Measurements from ENCODE around the gene CALHM5. TPM values are rescaled to one million over a fixed set of nuclear protein-coding genes. Genes with fewer than 3 reads are reported as not detected.

CALHM5 gene
- total RNA-seq, 1 experiment from 2014 or later: 0.05 TPM

- H3K4me3 Mint-ChIP-seq (ENCODE audit: low read depth, unreplicated experiment): no peak overlapping the region
- no peaks in the 10 kb centered on the region for H3K36me3 Mint-ChIP-seq (ENCODE audit: insufficient read depth, unreplicated experiment)
- peaks cover 44% of the 10 kb centered on the region for H3K27me3 Mint-ChIP-seq (ENCODE audit: unreplicated experiment)
- peak; percentile 70 for DNase-seq
- BruUV-seq (replicated peaks): no TSS peak
- H3K9me3 Mint-ChIP-seq (ENCODE audit: low read depth, unreplicated experiment): no peaks in the 10 kb centered on the region
- no peak overlapping the region for H3K27ac Mint-ChIP-seq (ENCODE audit: unreplicated experiment)
- CTCF ChIA-PET: interaction anchor here (0.7 to 2.1 kb wide), 8 partner anchors 10 to 293 kb away, joined by 3 to 15 read pairs (median 4); partner anchors contain the start of genes CALHM5 and RWDD1
- TF ChIP-seq CTCF (IDR thresholded peaks at IDR 0.05; ENCODE audit: unreplicated experiment): peak; percentile 78
- intact Hi-C loops (cut with micrococcal nuclease; ENCODE audit: unreplicated experiment): loop anchor here (1.0 to 5.0 kb wide), 4 partner anchors 25 to 344 kb away; no protein-coding TSS in a partner anchor
- peaks cover 23% of the 10 kb centered on the region for H3K4me1 Mint-ChIP-seq (ENCODE audit: low read depth, unreplicated experiment)
These were observed 50.1 kb downstream of the CALHM5 start for GRCh38 chr6:116561377-116562018.

GRCh38 chr6:116562019-116562403 is 50.6 kb downstream of the CALHM5 start:
- CTCF ChIA-PET: interaction anchor here (1.3 to 1.9 kb wide), 3 partner anchors 9 to 293 kb away, joined by 3 to 7 read pairs (median 4); partner anchors contain the start of gene RWDD1
- TF ChIP-seq CTCF (IDR thresholded peaks at IDR 0.05; ENCODE audit: unreplicated experiment): no peak
- intact Hi-C loops (cut with micrococcal nuclease; ENCODE audit: unreplicated experiment): loop anchor here (5.0 kb wide), 1 partner anchor 345 kb away; no protein-coding TSS in a partner anchor
- H3K9me3 Mint-ChIP-seq (ENCODE audit: low read depth, unreplicated experiment): no peaks in the 10 kb centered on the region
- no peak overlapping the region for H3K4me3 Mint-ChIP-seq (ENCODE audit: low read depth, unreplicated experiment)
- H3K27me3 Mint-ChIP-seq (ENCODE audit: unreplicated experiment): peaks cover 49% of the 10 kb centered on the region
- H3K4me1 Mint-ChIP-seq (ENCODE audit: low read depth, unreplicated experiment): peaks cover 23% of the 10 kb centered on the region
- H3K27ac Mint-ChIP-seq (ENCODE audit: unreplicated experiment): no peak overlapping the region
- BruUV-seq (replicated peaks): no TSS peak
- no peaks in the 10 kb centered on the region for H3K36me3 Mint-ChIP-seq (ENCODE audit: insufficient read depth, unreplicated experiment)
- no peak for DNase-seq

GRCh38 chr6:116562614-116563013 is 51.2 kb downstream of the CALHM5 start:
- H3K27ac Mint-ChIP-seq (ENCODE audit: unreplicated experiment): no peak overlapping the region
- H3K4me3 Mint-ChIP-seq (ENCODE audit: low read depth, unreplicated experiment): no peak overlapping the region
- intact Hi-C loops (cut with micrococcal nuclease; ENCODE audit: unreplicated experiment): loop anchor here (5.0 kb wide), 1 partner anchor 345 kb away; no protein-coding TSS in a partner anchor
- H3K36me3 Mint-ChIP-seq (ENCODE audit: insufficient read depth, unreplicated experiment): no peaks in the 10 kb centered on the region
- no peaks in the 10 kb centered on the region for H3K9me3 Mint-ChIP-seq (ENCODE audit: low read depth, unreplicated experiment)
- peaks cover 55% of the 10 kb centered on the region for H3K27me3 Mint-ChIP-seq (ENCODE audit: unreplicated experiment)
- DNase-seq: no peak
- BruUV-seq (replicated peaks): no TSS peak
- H3K4me1 Mint-ChIP-seq (ENCODE audit: low read depth, unreplicated experiment): peaks cover 20% of the 10 kb centered on the region
- TF ChIP-seq CTCF (IDR thresholded peaks at IDR 0.05; ENCODE audit: unreplicated experiment): no peak
- CTCF ChIA-PET: interaction anchor here (1.0 to 1.9 kb wide), 5 partner anchors 9 to 294 kb away, joined by 3 to 7 read pairs (median 3); partner anchors contain the start of genes CALHM4 and RWDD1

DNA sequence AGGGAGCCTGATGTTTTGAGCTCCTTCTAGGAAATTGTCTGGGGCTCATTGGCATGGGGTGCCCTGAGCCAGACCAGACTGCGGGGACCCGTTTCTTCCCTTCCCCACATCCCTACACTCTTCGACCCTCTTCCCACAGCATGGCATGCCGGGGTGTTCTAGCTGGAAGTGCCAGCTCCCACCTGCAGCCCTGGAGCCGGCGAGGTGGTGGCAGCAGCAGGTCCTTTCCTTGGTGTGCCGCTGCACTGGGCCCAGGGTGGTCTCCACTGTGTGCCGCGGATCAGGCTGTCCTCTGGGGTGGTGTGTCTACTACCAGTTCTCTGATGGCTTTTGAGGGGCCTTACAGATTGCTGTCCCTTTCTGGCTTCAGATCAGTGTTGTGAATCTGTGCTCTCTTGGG is 52.4 kb downstream of the CALHM5 start:
- Mint-ChIP-seq H3K9me3 (ENCODE audit: low read depth, unreplicated experiment) (no peaks in the 10 kb centered on the region), H3K27ac (ENCODE audit: unreplicated experiment) (no peak overlapping the region), H3K4me1 (ENCODE audit: low read depth, unreplicated experiment) (peaks cover 8% of the 10 kb centered on the region), H3K4me3 (ENCODE audit: low read depth, unreplicated experiment) (no peak overlapping the region), H3K36me3 (ENCODE audit: insufficient read depth, unreplicated experiment) (no peaks in the 10 kb centered on the region), H3K27me3 (ENCODE audit: unreplicated experiment) (peaks cover 55% of the 10 kb centered on the region)
- BruUV-seq (replicated peaks): no TSS peak
- DNase-seq: no peak
- CTCF ChIA-PET: interaction anchor here (0.6 to 1.9 kb wide), 7 partner anchors 7 to 295 kb away, joined by 3 to 7 read pairs (median 3); partner anchors contain the start of genes CALHM4, CALHM5 and RWDD1
- TF ChIP-seq CTCF (IDR thresholded peaks at IDR 0.05; ENCODE audit: unreplicated experiment): no peak
- intact Hi-C loops (cut with micrococcal nuclease; ENCODE audit: unreplicated experiment): loop anchor here (5.0 kb wide), 1 partner anchor 347 kb away; no protein-coding TSS in a partner anchor

Data from Calu3 (cell line).